Activated CD4-positive, alpha-beta T cell treated with anti-CD3 and anti-CD28 coated beads for 36 hours (primary cell): Measurements from ENCODE around the gene TMEM45A. TPM values are rescaled to one million over a fixed set of nuclear protein-coding genes. Genes with fewer than 3 reads are reported as not detected.

Source experiments
- ATAC-seq: fragments of 200-7000 bp; cut with Tn5 transposase; one replicate; pipeline ENCODE4 v1.10.0; 2021; ENCODE audit warnings: mild to moderate bottlenecking, moderate library complexity
- CTCF ChIA-PET: fragments of 350-600 bp; sonication (Branson Sonifier 250); formaldehyde crosslinking; loops from one replicate; lab custom pipeline; 2021; ENCODE audit warnings: antibody characterized with exemption; lab: Charles Lee
- POLR2A ChIA-PET: fragments of 350-600 bp; sonication (Branson Sonifier 250); formaldehyde crosslinking; loops from one replicate; lab custom pipeline; 2021; ENCODE audit warnings: antibody characterized with exemption, inconsistent platforms; lab: Charles Lee
- DNase-seq: peaks from one replicate; pipeline ENCODE4 v3.0.0-alpha.2; 2020
- H3K27ac Mint-ChIP-seq: one replicate; pipeline ENCODE4 v1.8.0; 2021; ENCODE audit warnings: mixed read lengths
- H3K27me3 Mint-ChIP-seq: one replicate; pipeline ENCODE4 v1.8.0; 2021; ENCODE audit warnings: mixed read lengths
- H3K36me3 Mint-ChIP-seq: one replicate; pipeline ENCODE4 v1.8.0; 2021; ENCODE audit warnings: low read depth, mixed read lengths
- H3K4me1 Mint-ChIP-seq: one replicate; pipeline ENCODE4 v1.8.0; 2021; ENCODE audit warnings: mixed read lengths
- H3K4me3 Mint-ChIP-seq: one replicate; pipeline ENCODE4 v1.8.0; 2021; ENCODE audit warnings: mild to moderate bottlenecking, moderate library complexity, mixed read lengths
- H3K9me3 Mint-ChIP-seq: one replicate; pipeline ENCODE4 v1.8.0; 2021; ENCODE audit warnings: low read depth, mixed read lengths
- intact Hi-C, 2 experiments: fragments of 100-400 bp; cut with DNase I in 1 of 2; cut with micrococcal nuclease in 1 of 2; formaldehyde crosslinking; loops; one replicate each; pipeline versions ENCODE4 v1.14.2 to v1.15.1; 2022 to 2024; cut with DNase I, micrococcal nuclease
- total RNA-seq, 2 experiments: library from RNA; stranded (reverse); gene quantifications; one replicate each; pipeline ENCODE4 v1.2.3, GENCODE V29; 2021

TMEM45A gene
- total RNA-seq, 2 experiments from 2014 or later, result 2.2 to 3.1 TPM

- ATAC-seq, result no peak
- ChIA-PET POLR2A (no interaction called here), CTCF (no interaction called here)
These were observed 25.8 kb downstream of the TMEM45A start for GRCh38 chr3:100518244-100518643.

GRCh38 chr3:100518983-100519382 is 26.6 kb downstream of the TMEM45A start:
- no peak overlapping the region for H3K4me3 Mint-ChIP-seq
- no peak for DNase-seq
- ChIA-PET CTCF (interaction anchor here (0.5 to 0.9 kb wide), 2 partner anchors 82 to 217 kb away, joined by 3 to 7 read pairs; no protein-coding TSS in a partner anchor), POLR2A (interaction anchor here (0.6 kb wide), 1 partner anchor 57 kb away, joined by 3 read pairs; no protein-coding TSS in a partner anchor)
- no peak overlapping the region for H3K27ac Mint-ChIP-seq
- no peaks in the 10 kb centered on the region for H3K4me1 Mint-ChIP-seq
- peaks cover 2% of the 10 kb centered on the region for H3K27me3 Mint-ChIP-seq
- intact Hi-C loops, result no loop called here
- H3K36me3 Mint-ChIP-seq, result no peaks in the 10 kb centered on the region
- H3K9me3 Mint-ChIP-seq, result no peaks in the 10 kb centered on the region
- ATAC-seq, result no peak

More at GRCh38 chr3:100518244-100518643, 25.8 kb downstream of the TMEM45A start:
- Mint-ChIP-seq H3K9me3 (no peaks in the 10 kb centered on the region), H3K27me3 (no peaks in the 10 kb centered on the region), H3K4me3 (no peak overlapping the region), H3K27ac (no peak overlapping the region), H3K36me3 (no peaks in the 10 kb centered on the region), H3K4me1 (no peaks in the 10 kb centered on the region)
- no peak for DNase-seq
- intact Hi-C loops, result no loop called here

GRCh38 chr3:100521439-100521845 is 29.0 kb downstream of the TMEM45A start:
- no peaks in the 10 kb centered on the region for H3K4me1 Mint-ChIP-seq
- ATAC-seq, result no peak
- H3K27ac Mint-ChIP-seq, result no peak overlapping the region
- H3K4me3 Mint-ChIP-seq, result no peak overlapping the region
- ChIA-PET POLR2A (no interaction called here), CTCF (no interaction called here)
- H3K27me3 Mint-ChIP-seq, result peaks cover 9% of the 10 kb centered on the region
- intact Hi-C loops, result no loop called here
- H3K36me3 Mint-ChIP-seq, result no peaks in the 10 kb centered on the region
- no peaks in the 10 kb centered on the region for H3K9me3 Mint-ChIP-seq
- no peak for DNase-seq

GRCh38 chr3:100522125-100522524 is 29.7 kb downstream of the TMEM45A start:
- Mint-ChIP-seq H3K27me3 (peaks cover 9% of the 10 kb centered on the region), H3K27ac (no peak overlapping the region), H3K36me3 (no peaks in the 10 kb centered on the region), H3K4me3 (no peak overlapping the region), H3K4me1 (no peaks in the 10 kb centered on the region), H3K9me3 (no peaks in the 10 kb centered on the region)
- no peak for ATAC-seq
- ChIA-PET CTCF (no interaction called here), POLR2A (no interaction called here)
- intact Hi-C loops, result no loop called here
- no peak for DNase-seq

- Mint-ChIP-seq H3K4me3 (no peak overlapping the region), H3K4me1 (no peaks in the 10 kb centered on the region), H3K36me3 (no peaks in the 10 kb centered on the region), H3K9me3 (no peaks in the 10 kb centered on the region), H3K27ac (no peak overlapping the region), H3K27me3 (peaks cover 9% of the 10 kb centered on the region)
- CTCF ChIA-PET, result no interaction called here
- intact Hi-C loops, result no loop called here
- no peak for DNase-seq
- no peak for ATAC-seq
- POLR2A ChIA-PET, result no interaction called here
These were observed 30.8 kb downstream of the TMEM45A start for GRCh38 chr3:100523050-100523760.

GRCh38 chr3:100525753-100526612 is 33.6 kb downstream of the TMEM45A start:
- ATAC-seq (no peak), DNase-seq (no peak)
- Mint-ChIP-seq H3K4me1 (no peaks in the 10 kb centered on the region), H3K36me3 (no peaks in the 10 kb centered on the region), H3K27ac (no peak overlapping the region), H3K9me3 (no peaks in the 10 kb centered on the region), H3K27me3 (peaks cover 12% of the 10 kb centered on the region), H3K4me3 (no peak overlapping the region)
- ChIA-PET POLR2A (no interaction called here), CTCF (no interaction called here)
- intact Hi-C loops, result no loop called here

GRCh38 chr3:100526613-100527346 is 34.4 kb downstream of the TMEM45A start:
- DNase-seq (no peak), ATAC-seq (no peak)
- Mint-ChIP-seq H3K36me3 (no peaks in the 10 kb centered on the region), H3K4me1 (no peaks in the 10 kb centered on the region), H3K9me3 (no peaks in the 10 kb centered on the region), H3K4me3 (no peak overlapping the region), H3K27me3 (peaks cover 12% of the 10 kb centered on the region), H3K27ac (no peak overlapping the region)
- POLR2A ChIA-PET, result no interaction called here
- intact Hi-C loops, result no loop called here
- CTCF ChIA-PET, result no interaction called here

GRCh38 chr3:100527347-100527735 is 34.9 kb downstream of the TMEM45A start:
- ATAC-seq (no peak), DNase-seq (no peak)
- POLR2A ChIA-PET, result no interaction called here
- intact Hi-C loops, result no loop called here
- CTCF ChIA-PET, result no interaction called here
- Mint-ChIP-seq H3K27me3 (peaks cover 12% of the 10 kb centered on the region), H3K36me3 (no peaks in the 10 kb centered on the region), H3K4me3 (no peak overlapping the region), H3K4me1 (no peaks in the 10 kb centered on the region), H3K9me3 (no peaks in the 10 kb centered on the region), H3K27ac (no peak overlapping the region)

GRCh38 chr3:100531093-100531492 is 38.7 kb downstream of the TMEM45A start:
- CTCF ChIA-PET, result interaction anchor here (0.5 to 1.1 kb wide), 2 partner anchors 60 to 62 kb away, joined by 3 read pairs; no protein-coding TSS in a partner anchor
- H3K27ac Mint-ChIP-seq, result no peak overlapping the region
- intact Hi-C loops, result no loop called here
- no peak overlapping the region for H3K4me3 Mint-ChIP-seq
- H3K36me3 Mint-ChIP-seq, result no peaks in the 10 kb centered on the region
- ATAC-seq, result no peak
- H3K4me1 Mint-ChIP-seq, result no peaks in the 10 kb centered on the region
- H3K9me3 Mint-ChIP-seq, result no peaks in the 10 kb centered on the region
- no peak for DNase-seq
- peaks cover 3% of the 10 kb centered on the region for H3K27me3 Mint-ChIP-seq
- POLR2A ChIA-PET, result no interaction called here

- Mint-ChIP-seq H3K4me1 (no peaks in the 10 kb centered on the region), H3K9me3 (no peaks in the 10 kb centered on the region), H3K27ac (no peak overlapping the region), H3K36me3 (no peaks in the 10 kb centered on the region), H3K27me3 (peaks cover 2% of the 10 kb centered on the region), H3K4me3 (no peak overlapping the region)
- ATAC-seq, result no peak
- ChIA-PET POLR2A (interaction anchor here (0.6 kb wide), 1 partner anchor 69 kb away, joined by 3 read pairs; no protein-coding TSS in a partner anchor), CTCF (interaction anchor here (1.5 kb wide), 1 partner anchor 57 kb away, joined by 3 read pairs; no protein-coding TSS in a partner anchor)
- DNase-seq, result no peak
- intact Hi-C loops, result no loop called here
These were observed 40.0 kb downstream of the TMEM45A start for GRCh38 chr3:100532411-100532810.

- H3K4me1 Mint-ChIP-seq, result no peaks in the 10 kb centered on the region
- H3K36me3 Mint-ChIP-seq, result no peaks in the 10 kb centered on the region
- no peak overlapping the region for H3K4me3 Mint-ChIP-seq
- ChIA-PET CTCF (interaction anchor here (0.6 kb wide), 1 partner anchor 465 kb away, joined by 3 read pairs; no protein-coding TSS in a partner anchor), POLR2A (no interaction called here)
- H3K9me3 Mint-ChIP-seq, result no peaks in the 10 kb centered on the region
- peaks cover 2% of the 10 kb centered on the region for H3K27me3 Mint-ChIP-seq
- no peak overlapping the region for H3K27ac Mint-ChIP-seq
- DNase-seq, result no peak
- intact Hi-C loops, result no loop called here
- no peak for ATAC-seq
These were observed 40.8 kb downstream of the TMEM45A start for GRCh38 chr3:100533176-100533575.
